Activated CD8-positive, alpha-beta memory T cell treated with anti-CD3 and anti-CD28 coated beads, Interleukin-2, amount 10 ng/mL, durations not matched to agents 7 days and 5 days (primary cell): ENCODE results near the gene ACOT4. TPM values are rescaled to one million over a fixed set of nuclear protein-coding genes. Genes with fewer than 3 reads are reported as not detected.
"Not testable (repeated sequence)": the region's sequence is repeated elsewhere in the genome, so short reads cannot be mapped to it uniquely, and the experiment has no call there.

ENCODE experiments used
- ATAC-seq: fragments of 150-1000 bp; cut with Tn5 transposase; one replicate; pipeline ENCODE4 v1.10.0; 2021; ENCODE audit warnings: moderate library complexity
- CTCF ChIA-PET: fragments of 350-600 bp; sonication (Branson Sonifier 250); formaldehyde crosslinking; loops from one replicate; lab custom pipeline; 2021; ENCODE audit warnings: antibody characterized with exemption; lab: Charles Lee
- DNase-seq: peaks from one replicate; pipeline ENCODE4 v3.0.0-alpha.2; 2020
- H3K27ac Mint-ChIP-seq: one replicate; pipeline ENCODE4 v1.8.0; 2021; ENCODE audit warnings: mild to moderate bottlenecking, mixed read lengths
- H3K27me3 Mint-ChIP-seq: one replicate; pipeline ENCODE4 v1.8.0; 2021; ENCODE audit warnings: mixed read lengths
- H3K36me3 Mint-ChIP-seq: one replicate; pipeline ENCODE4 v1.8.0; 2021; ENCODE audit warnings: mild to moderate bottlenecking, mixed read lengths
- H3K4me1 Mint-ChIP-seq: one replicate; pipeline ENCODE4 v1.8.0; 2021; ENCODE audit warnings: mixed read lengths
- H3K4me3 Mint-ChIP-seq: one replicate; pipeline ENCODE4 v1.8.0; 2021; ENCODE audit warnings: mild to moderate bottlenecking, moderate library complexity, mixed read lengths
- H3K9me3 Mint-ChIP-seq: one replicate; pipeline ENCODE4 v1.8.0; 2022; ENCODE audit warnings: low read depth, mixed read lengths
- total RNA-seq, 2 experiments: library from RNA; stranded (reverse); gene quantifications; one replicate each; pipeline ENCODE4 v1.2.3, GENCODE V29; 2021

The ACOT4 gene
- total RNA-seq, 2 experiments from 2014 or later: 1.5 to 2.1 TPM

DNA sequence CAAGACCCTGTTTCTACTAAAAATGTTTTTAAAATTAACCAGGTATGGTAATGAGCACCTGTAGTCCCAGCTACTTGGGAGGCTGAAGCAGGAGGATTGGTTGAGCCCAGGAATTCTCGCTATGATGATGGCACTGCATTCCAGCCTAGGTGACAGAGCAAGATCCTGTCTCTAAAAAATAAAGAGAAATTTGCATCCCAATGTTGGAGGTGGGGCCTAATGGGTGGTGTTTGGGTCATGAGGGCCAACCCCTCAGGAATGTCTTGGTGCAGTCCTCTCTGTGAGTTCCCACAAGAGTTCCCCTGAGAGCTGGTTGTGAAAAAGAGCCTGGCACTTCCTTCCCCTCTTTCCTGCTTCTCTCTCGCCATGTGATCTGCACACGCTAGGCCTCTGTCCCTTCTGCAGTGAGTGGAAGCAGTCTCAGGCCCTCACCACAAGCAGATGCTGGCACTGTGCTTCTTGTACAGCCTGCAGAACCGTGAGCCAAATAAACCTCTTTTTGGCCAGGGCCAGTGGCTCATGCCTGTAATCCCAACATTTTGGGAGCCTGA lies 31.9 kb downstream of the ACOT4 start:
- Mint-ChIP-seq H3K36me3 (no peaks in the 10 kb centered on the region), H3K4me3 (no peak overlapping the region), H3K27me3 (peaks cover 6% of the 10 kb centered on the region), H3K27ac (no peak overlapping the region), H3K9me3 (no peaks in the 10 kb centered on the region), H3K4me1 (no peaks in the 10 kb centered on the region)
- ATAC-seq: no peak
- no peak for DNase-seq
- CTCF ChIA-PET: interaction anchor here (1.0 to 1.3 kb wide), 2 partner anchors 10 to 115 kb away, joined by 3 read pairs; no protein-coding TSS in a partner anchor

DNA sequence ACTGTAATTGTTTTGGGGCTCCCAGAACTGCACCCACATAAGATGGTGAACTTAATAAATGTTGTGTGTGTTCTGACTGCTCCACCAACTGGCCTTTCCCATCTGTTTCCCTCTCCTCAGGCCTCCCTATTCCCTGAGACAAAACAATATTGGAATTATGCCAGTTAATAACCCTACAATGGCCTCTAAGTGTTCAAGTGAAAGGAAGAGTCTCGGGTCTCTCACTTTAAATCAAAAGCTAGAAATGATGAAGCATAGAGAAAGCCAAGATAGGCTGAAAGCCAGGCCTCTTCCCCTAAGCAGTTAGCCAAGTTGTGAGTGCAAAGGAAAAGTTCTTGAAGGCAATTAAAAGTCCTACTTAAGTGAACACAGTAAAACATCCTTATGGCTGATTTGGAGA lies 34.0 kb downstream of the ACOT4 start:
- H3K9me3 Mint-ChIP-seq: no peaks in the 10 kb centered on the region
- CTCF ChIA-PET: interaction anchor here (1.1 kb wide), 1 partner anchor 13 kb away, joined by 3 read pairs; no protein-coding TSS in a partner anchor

DNA sequence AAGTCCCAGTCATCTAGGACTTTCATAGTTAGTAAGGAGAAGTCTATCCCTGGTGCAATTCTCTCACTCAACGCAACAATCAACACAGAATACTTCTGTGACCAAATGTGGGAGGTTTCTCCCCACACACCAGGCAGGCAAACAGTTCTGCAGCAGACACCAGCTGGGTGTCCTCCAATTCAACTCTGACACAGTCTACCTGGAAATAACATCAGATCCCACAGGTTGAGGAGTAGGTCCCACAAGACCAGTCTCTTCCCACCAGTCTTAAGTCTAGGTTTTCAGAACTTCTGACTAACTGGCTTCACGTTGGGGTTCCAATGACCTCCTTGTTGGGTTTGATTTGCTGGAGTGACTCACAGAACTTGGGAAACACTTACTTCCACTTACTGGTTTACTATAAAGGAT lies 35.5 kb downstream of the ACOT4 start:
- Mint-ChIP-seq H3K27me3 (peaks cover 5% of the 10 kb centered on the region), H3K9me3 (no peaks in the 10 kb centered on the region)
- ATAC-seq: no peak

More for the DNA sequence above, 34.0 kb downstream of the ACOT4 start:
- DNase-seq (no peak), ATAC-seq (no peak)
- no peak overlapping the region for H3K4me3 Mint-ChIP-seq
- no peak overlapping the region for H3K27ac Mint-ChIP-seq
- H3K36me3 Mint-ChIP-seq: no peaks in the 10 kb centered on the region
- H3K27me3 Mint-ChIP-seq: peaks cover 4% of the 10 kb centered on the region
- no peaks in the 10 kb centered on the region for H3K4me1 Mint-ChIP-seq

DNA sequence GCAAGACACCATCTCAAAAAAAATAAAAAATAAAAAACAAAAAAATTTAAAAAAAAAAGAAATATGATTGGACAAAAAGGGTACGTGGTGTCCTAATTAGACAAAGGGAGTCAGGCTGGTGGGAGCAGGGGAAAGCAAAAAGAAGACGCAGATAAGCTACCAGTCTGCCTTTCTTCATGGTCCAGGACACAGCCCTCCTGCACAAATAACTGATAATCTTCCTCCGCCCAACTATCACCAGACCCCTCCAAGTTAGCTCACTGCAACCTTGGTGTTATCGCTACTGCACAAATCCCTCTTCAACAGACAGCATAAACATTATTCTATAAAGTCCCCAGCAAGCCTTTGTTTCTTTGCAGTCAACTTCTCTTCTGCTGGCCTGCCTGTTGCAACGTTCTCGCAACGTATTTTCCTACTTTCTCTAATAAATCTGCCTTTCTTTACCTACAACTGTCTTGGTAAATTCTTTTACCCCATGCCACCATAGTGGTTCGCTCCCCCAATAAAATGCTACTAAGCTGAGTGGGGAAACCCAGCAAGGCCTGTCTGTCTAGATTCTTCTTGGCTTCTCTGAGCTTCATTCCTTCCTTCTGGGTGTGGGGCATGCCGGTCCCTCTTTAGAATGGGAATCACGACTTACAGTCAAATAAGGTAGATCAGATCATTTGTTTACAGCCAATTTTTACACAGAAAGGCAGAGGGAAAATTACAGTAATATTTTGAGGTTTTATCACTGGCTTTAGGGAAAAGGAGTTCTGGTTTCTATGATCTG lies 38.5 kb downstream of the ACOT4 start:
- no peak for ATAC-seq
- H3K27ac Mint-ChIP-seq: no peak overlapping the region
- no peaks in the 10 kb centered on the region for H3K9me3 Mint-ChIP-seq

More for the DNA sequence above, 35.5 kb downstream of the ACOT4 start:
- H3K4me3 Mint-ChIP-seq: no peak overlapping the region
- no peaks in the 10 kb centered on the region for H3K36me3 Mint-ChIP-seq
- DNase-seq: no peak
- no peak overlapping the region for H3K27ac Mint-ChIP-seq
- H3K4me1 Mint-ChIP-seq: no peaks in the 10 kb centered on the region
- CTCF ChIA-PET: interaction anchor here (1.0 to 2.0 kb wide), 2 partner anchors 15 to 119 kb away, joined by 3 to 6 read pairs; partner anchors contain the start of gene ACOT6

DNA sequence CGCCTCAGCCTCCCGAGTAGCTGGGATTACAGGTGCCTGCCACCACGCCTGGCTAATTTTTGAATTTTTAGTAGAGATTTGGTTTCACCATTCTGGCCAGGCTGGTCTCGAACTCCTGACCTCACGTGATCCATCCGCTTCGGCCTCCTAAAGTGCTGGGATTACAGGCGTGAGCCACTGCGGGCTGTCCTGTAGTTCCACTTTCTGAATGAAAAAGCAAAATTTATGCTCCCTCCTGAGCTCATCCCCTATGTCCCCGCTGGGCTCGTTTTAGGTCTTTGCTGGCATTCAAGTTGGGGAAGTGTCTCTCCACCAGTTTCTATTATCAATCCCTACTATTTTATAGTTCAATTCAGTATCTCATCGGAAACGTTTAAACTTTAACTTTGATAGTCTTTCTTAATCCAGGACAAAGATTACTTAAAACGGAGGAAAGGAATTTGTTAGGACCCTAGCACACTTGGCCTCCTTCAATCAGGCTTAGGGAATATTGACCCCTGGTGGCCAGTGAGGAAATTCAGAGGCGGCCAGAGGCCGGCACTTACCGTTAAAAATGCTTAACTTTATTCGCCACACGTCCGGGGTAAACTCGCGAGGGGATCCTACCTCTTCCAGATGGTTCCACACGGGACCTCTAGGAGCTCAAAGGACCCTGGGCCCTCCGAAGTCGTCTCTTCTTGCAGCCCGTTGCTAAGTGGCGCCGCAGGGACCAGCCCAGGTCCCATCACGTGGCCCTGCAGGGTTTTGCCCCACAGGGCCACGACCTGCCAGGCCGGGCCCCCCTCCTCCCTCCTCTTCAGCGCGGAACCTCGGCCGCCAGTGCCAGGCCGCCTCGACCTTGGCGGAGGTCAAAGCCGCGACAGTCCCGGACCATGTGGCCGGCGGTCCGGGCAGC lies 41.7 kb downstream of the ACOT4 start:
- DNase-seq (peak; percentile 70), ATAC-seq (peak; percentile 83)
- H3K36me3 Mint-ChIP-seq: no peaks in the 10 kb centered on the region
- CTCF ChIA-PET: interaction anchor here (0.6 to 2.8 kb wide), 28 partner anchors 8 to 461 kb away, joined by 3 to 42 read pairs (median 4); partner anchors contain the start of genes ACOT6, DNAL1, PNMA1 and RIOX1
- peaks cover 5% of the 10 kb centered on the region for H3K4me1 Mint-ChIP-seq
- H3K4me3 Mint-ChIP-seq: peak overlapping the region; percentile 65
- H3K9me3 Mint-ChIP-seq: no peaks in the 10 kb centered on the region
- no peak overlapping the region for H3K27ac Mint-ChIP-seq
- peaks cover 16% of the 10 kb centered on the region for H3K27me3 Mint-ChIP-seq

More for the DNA sequence above, 38.5 kb downstream of the ACOT4 start:
- Mint-ChIP-seq H3K27me3 (peaks cover 11% of the 10 kb centered on the region), H3K4me3 (no peak overlapping the region), H3K4me1 (peaks cover 5% of the 10 kb centered on the region), H3K36me3 (no peaks in the 10 kb centered on the region)
- CTCF ChIA-PET: no interaction called here
- DNase-seq: no peak

DNA sequence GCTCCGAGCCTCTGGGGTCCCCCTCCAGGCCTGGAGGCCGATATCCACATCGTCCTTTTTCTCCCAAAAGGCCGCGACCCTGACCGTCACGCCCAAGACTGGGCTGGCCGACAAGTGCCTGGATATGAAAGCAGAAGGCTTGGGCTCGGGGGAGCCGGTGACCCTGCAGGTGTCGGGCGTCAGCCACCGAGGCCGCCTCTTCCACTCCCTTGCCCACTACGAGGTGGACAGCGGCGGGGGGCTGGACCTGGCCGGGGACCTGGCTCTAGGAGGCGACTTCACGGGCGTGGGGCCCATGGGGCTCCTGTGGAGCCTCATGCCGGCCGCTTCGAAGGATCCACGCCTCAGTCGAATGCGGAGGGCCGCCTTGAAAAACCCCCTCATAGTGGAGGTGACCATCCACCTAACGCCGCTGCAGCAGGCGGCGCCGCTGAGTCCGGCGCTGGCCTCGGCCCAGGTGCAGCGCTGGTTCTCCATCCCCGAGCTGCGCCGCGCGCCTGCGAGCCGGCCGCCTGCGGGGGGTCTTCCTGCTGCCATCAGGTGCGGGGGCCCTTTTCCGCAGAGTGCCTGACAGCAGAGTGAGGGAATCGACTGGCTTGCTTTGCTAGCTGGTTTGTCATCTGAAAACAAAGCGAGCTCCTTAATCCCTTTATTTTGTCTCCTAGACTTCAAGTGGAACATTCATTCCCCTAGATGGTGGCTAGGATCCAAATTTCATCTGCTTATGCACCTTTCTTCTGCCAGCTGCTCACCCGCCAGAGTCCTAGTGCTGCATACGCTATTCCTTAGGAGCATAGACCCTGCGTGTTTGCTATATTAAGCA lies 42.5 kb downstream of the ACOT4 start:
- no peaks in the 10 kb centered on the region for H3K36me3 Mint-ChIP-seq
- CTCF ChIA-PET: interaction anchor here (0.6 to 2.8 kb wide), 17 partner anchors 9 to 340 kb away, joined by 3 to 42 read pairs (median 4); partner anchors contain the start of genes ACOT6 and RIOX1
- H3K4me1 Mint-ChIP-seq: peaks cover 5% of the 10 kb centered on the region
- H3K9me3 Mint-ChIP-seq: no peaks in the 10 kb centered on the region
- H3K4me3 Mint-ChIP-seq: peak overlapping the region; percentile 65
- H3K27ac Mint-ChIP-seq: no peak overlapping the region
- DNase-seq (no peak), ATAC-seq (peak; percentile 13)
- peaks cover 16% of the 10 kb centered on the region for H3K27me3 Mint-ChIP-seq

DNA sequence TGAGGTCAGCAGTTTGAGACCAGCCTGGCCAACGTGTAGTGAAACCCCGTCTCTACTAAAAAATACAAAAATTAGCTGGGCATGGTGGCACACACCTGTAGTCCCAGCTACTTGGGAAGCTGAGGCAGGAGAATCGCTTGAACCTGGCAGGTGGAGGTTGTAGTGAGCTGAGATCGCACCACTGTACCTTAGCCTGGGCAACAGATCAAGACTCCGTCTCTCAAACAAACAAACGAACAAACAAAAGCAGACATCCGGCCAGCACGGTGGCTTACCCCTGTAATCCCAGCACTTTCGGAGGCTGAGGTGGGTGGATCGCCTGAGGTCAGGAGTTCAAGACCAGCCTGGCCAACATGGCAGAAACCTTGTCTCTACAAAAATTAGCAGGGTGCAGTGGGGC lies 44.7 kb downstream of the ACOT4 start:
- H3K27me3 Mint-ChIP-seq: peaks cover 12% of the 10 kb centered on the region
- H3K9me3 Mint-ChIP-seq, H3K36me3 Mint-ChIP-seq, ATAC-seq, CTCF ChIA-PET, H3K4me3 Mint-ChIP-seq, DNase-seq, H3K27ac Mint-ChIP-seq, H3K4me1 Mint-ChIP-seq: not testable (repeated sequence)

DNA sequence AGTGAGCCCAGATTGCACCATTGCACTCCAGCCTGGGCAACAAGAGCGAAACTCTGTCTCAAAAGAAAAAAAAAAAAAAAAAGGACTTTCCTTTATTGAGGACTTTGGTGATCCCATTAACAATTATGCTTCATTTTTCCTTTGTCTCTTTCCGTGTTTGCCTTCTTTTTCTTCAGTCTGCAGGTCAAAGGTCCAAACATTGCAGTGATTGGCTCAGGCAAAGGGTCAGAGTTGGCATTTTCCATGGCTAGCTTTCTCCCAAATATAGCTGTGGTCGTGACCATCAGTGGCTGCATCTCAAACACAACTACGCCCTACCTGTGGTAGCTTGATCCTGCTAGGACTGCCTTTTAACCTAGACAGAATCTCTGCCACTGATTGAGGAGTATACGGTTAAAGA lies 46.2 kb downstream of the ACOT4 start:
- Mint-ChIP-seq H3K27ac (no peak overlapping the region), H3K36me3 (no peaks in the 10 kb centered on the region), H3K27me3 (peaks cover 12% of the 10 kb centered on the region), H3K4me3 (no peak overlapping the region), H3K9me3 (no peaks in the 10 kb centered on the region), H3K4me1 (peaks cover 5% of the 10 kb centered on the region)
- DNase-seq: no peak
- ATAC-seq: no peak
- CTCF ChIA-PET: interaction anchor here (0.6 to 3.4 kb wide), 3 partner anchors 41 to 130 kb away, joined by 3 to 13 read pairs (median 7); partner anchors contain the start of gene ACOT2

DNA sequence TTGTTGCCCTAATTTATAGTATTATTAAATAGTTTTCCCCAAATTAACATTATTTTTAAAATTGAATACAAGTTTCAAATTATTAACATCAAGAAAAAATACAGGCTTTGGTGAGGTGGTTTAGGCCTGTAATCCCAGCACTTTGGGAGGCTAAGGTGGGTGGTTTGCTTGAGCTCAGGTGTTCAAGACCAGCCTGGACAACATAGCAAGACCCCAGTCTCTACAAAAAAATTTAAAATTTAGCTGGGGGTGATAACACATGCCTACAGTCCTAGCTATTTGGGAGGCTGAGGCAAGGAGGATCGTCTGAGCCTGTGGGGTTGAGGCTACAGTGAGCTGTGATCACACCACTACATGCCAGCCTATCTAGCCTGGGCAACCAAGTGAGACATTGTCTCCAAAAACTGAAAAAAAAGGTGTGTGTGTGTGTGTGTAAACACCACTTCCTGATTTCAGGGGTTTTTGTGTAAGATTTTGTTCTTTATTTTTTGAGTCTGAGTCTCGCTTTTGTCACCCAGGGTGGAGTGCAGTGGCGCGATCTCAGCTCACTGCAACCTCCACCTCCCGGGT lies 49.2 kb downstream of the ACOT4 start:
- no peaks in the 10 kb centered on the region for H3K36me3 Mint-ChIP-seq
- H3K4me1 Mint-ChIP-seq: peaks cover 15% of the 10 kb centered on the region
- DNase-seq: no peak
- CTCF ChIA-PET: interaction anchor here (0.9 kb wide), 2 partner anchors 8 to 70 kb away, joined by 3 read pairs; no protein-coding TSS in a partner anchor
- ATAC-seq: no peak
- no peak overlapping the region for H3K4me3 Mint-ChIP-seq
- H3K27ac Mint-ChIP-seq: no peak overlapping the region
- peaks cover 2% of the 10 kb centered on the region for H3K27me3 Mint-ChIP-seq
- no peaks in the 10 kb centered on the region for H3K9me3 Mint-ChIP-seq

DNA sequence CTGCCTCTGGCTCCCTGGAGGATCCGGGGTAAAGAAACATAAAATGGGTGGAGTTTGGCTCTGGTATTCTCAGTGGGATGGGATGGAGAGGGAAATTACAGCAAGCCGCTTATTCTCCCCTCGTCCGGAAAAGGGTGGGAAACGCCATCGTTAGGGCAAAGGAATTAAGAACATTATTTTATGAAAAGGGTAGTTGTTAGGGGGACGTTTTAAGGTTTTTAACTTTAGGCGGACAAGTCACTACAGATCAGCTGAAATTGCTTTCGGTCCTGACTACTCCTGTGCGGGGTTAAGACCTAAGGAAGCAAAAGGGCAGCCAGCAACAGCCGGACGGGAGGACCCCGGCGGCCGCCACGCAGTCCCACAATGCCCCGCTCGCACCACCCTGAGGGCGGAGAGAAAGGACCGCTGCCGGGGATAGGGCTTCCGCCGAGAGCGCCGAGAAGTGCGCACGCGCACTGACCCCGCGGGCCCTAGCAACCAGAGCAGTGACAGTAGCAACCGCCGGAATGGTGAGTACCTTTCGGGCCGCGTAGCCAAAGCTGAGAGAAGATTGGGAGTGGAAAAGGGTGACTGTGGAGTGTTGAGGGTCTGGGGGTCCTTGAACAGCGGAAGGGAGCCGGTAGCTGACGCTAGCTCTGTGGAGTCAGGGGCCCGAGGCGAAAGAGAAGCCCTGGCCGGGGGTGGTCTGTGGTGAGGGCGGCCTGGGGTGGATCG lies 53.0 kb downstream of the ACOT4 start, which contains the start of gene DNAL1:
Gene DNAL1, plus strand, starts transcription at position 456 of the 717 bp plus-strand sequence. Its CDS starts 54 bp downstream, at position 510.
- no peaks in the 10 kb centered on the region for H3K27me3 Mint-ChIP-seq
- CTCF ChIA-PET: interaction anchor here (0.8 to 1.7 kb wide), 3 partner anchors 11 to 212 kb away, joined by 3 to 9 read pairs (median 6); no protein-coding TSS in a partner anchor
- H3K27ac Mint-ChIP-seq: peak within 1 kb of the TSS; percentile 82
- ATAC-seq (peak; percentile 100), DNase-seq (peak; percentile 94)
- H3K36me3 Mint-ChIP-seq: no peaks in the 10 kb centered on the region
- H3K4me3 Mint-ChIP-seq: peak within 1 kb of the TSS; percentile 92
- H3K9me3 Mint-ChIP-seq: no peaks in the 10 kb centered on the region
- peaks cover 16% of the 10 kb centered on the region for H3K4me1 Mint-ChIP-seq

DNA sequence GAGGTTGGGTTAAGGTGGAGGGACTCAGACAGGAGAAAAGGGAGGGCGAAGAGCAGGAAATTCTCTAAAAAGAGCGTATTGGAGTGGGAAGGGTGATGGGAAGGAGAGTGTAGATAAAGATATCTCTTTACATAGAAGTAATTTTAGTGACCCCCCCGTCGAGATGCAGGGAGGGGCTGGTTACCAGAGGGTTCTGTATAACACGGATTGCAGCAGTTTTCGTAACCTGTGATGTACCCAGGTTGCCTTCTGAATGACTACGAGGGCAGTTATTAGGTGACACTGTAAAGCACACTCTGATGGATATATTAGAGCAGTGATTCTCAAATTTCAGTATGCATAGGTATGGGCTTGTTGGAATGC lies 53.6 kb downstream of the ACOT4 start:
- H3K4me3 Mint-ChIP-seq: peak overlapping the region; percentile 92
- no peaks in the 10 kb centered on the region for H3K9me3 Mint-ChIP-seq
- no peaks in the 10 kb centered on the region for H3K36me3 Mint-ChIP-seq
- ATAC-seq: no peak
- CTCF ChIA-PET: interaction anchor here (0.8 to 1.7 kb wide), 2 partner anchors 12 to 212 kb away, joined by 3 to 6 read pairs; no protein-coding TSS in a partner anchor
- no peak for DNase-seq
- H3K27ac Mint-ChIP-seq: peak overlapping the region; percentile 82
- H3K4me1 Mint-ChIP-seq: peaks cover 16% of the 10 kb centered on the region
- no peaks in the 10 kb centered on the region for H3K27me3 Mint-ChIP-seq
